CD14-positive monocyte (primary cell): ENCODE measurements around the gene SLC12A4. TPM values are rescaled to one million over a fixed set of nuclear protein-coding genes. Genes with fewer than 3 reads are reported as not detected.
A peak's percentile ranks its signal among the peaks of the same experiment; 100 is the strongest.

Source experiments
- DNase-seq, 3 donors: peaks; one replicate each; pipeline ENCODE4 v3.0.0-alpha.2; 2011 to 2022
- H2AFZ ChIP-seq: 2 replicates; pipeline ENCODE4 v1.6.0; 2012; ENCODE audit warnings: mild to moderate bottlenecking, low read depth, low read length, inconsistent platforms; ENCODE audit not compliant: insufficient read depth, poor library complexity, severe bottlenecking
- H3K27ac ChIP-seq, 2 donors: 1 replicate in 1 of 2; 2 replicates in 1 of 2; pipeline ENCODE4 v1.5.1; 2012 to 2013; ENCODE audit warnings: low read length in 2 of 2, control low read depth in 1 of 2, inconsistent platforms in 1 of 2, low read depth in 1 of 2, mild to moderate bottlenecking in 1 of 2
- H3K27me3 ChIP-seq, 2 donors: one replicate each; pipeline versions ENCODE4 v1.6.0 to v1.6.1; 2011 to 2013; ENCODE audit warnings: low read length in 2 of 2; ENCODE audit not compliant: control insufficient read depth in 2 of 2, insufficient read depth in 2 of 2
- H3K36me3 ChIP-seq, 2 donors: replicated peaks in 1 of 2; 1 replicate in 1 of 2; 2 replicates in 1 of 2; pipeline versions ENCODE4 v1.5.1 to v1.6.1; 2012 to 2013; ENCODE audit warnings: low read length in 2 of 2, control low read depth in 1 of 2, inconsistent platforms in 1 of 2, mild to moderate bottlenecking in 1 of 2; ENCODE audit not compliant: insufficient read depth in 2 of 2, control insufficient read depth in 1 of 2
- H3K4me1 ChIP-seq, 2 donors: 1 replicate in 1 of 2; 2 replicates in 1 of 2; pipeline versions ENCODE4 v1.5.1 to v1.6.1; 2012 to 2013; ENCODE audit warnings: low read length in 2 of 2, control low read depth in 1 of 2, inconsistent platforms in 1 of 2, mild to moderate bottlenecking in 1 of 2, moderate library complexity in 1 of 2; ENCODE audit not compliant: insufficient read depth in 2 of 2, control insufficient read depth in 1 of 2
- H3K4me2 ChIP-seq: replicated peaks from 2 replicates; pipeline ENCODE3; 2012; ENCODE audit warnings: low read length, moderate library complexity, mild to moderate bottlenecking; ENCODE audit not compliant: poor library complexity, severe bottlenecking; ENCODE audit errors: extremely low read depth
- H3K4me3 ChIP-seq, 3 experiments: fragments of 200-600 bp in 1 of 3; sonication (generic) in 1 of 3; replicated peaks in 1 of 3; 1 replicate in 2 of 3; 2 replicates in 1 of 3; pipeline ENCODE4 v1.5.1; 2011 to 2013; ENCODE audit warnings: low read length in 3 of 3, mild to moderate bottlenecking in 3 of 3, control low read depth in 2 of 3, low read depth in 2 of 3, inconsistent platforms in 1 of 3, moderate library complexity in 1 of 3
- H3K79me2 ChIP-seq: 2 replicates; pipeline ENCODE4 v1.6.0; 2012; ENCODE audit warnings: mild to moderate bottlenecking, control low read depth, inconsistent platforms, low read length, moderate library complexity; ENCODE audit not compliant: insufficient read depth
- H3K9ac ChIP-seq: 2 replicates; pipeline ENCODE4 v1.6.0; 2017; ENCODE audit warnings: low read length, mild to moderate bottlenecking; ENCODE audit not compliant: insufficient read depth, poor library complexity, severe bottlenecking
- H3K9me3 ChIP-seq, 2 donors: replicated peaks in 1 of 2; 1 replicate in 1 of 2; 2 replicates in 1 of 2; pipeline versions ENCODE4 v1.5.1 to v1.6.1; 2012 to 2013; ENCODE audit warnings: low read length in 2 of 2, control low read depth in 1 of 2; ENCODE audit not compliant: control insufficient read depth in 1 of 2, insufficient read depth in 1 of 2
- H4K20me1 ChIP-seq: 2 replicates; pipeline ENCODE4 v1.6.0; 2012; ENCODE audit warnings: mild to moderate bottlenecking, low read length, control low read depth, moderate library complexity; ENCODE audit not compliant: insufficient read depth
- H3K27ac Mint-ChIP-seq, 7 donors: one replicate each; pipeline ENCODE4 v1.8.0; 2020; ENCODE audit warnings: mild to moderate bottlenecking in 7 of 7, mixed read lengths in 7 of 7, moderate library complexity in 6 of 7, inconsistent platforms in 2 of 7
- H3K27me3 Mint-ChIP-seq, 3 donors: one replicate each; pipeline ENCODE4 v1.8.0; 2021 to 2022; ENCODE audit warnings: low read depth in 3 of 3, mild to moderate bottlenecking in 3 of 3, mixed read lengths in 3 of 3, moderate library complexity in 3 of 3, inconsistent platforms in 1 of 3
- H3K36me3 Mint-ChIP-seq, 2 donors: one replicate each; pipeline ENCODE4 v1.8.0; 2020; ENCODE audit warnings: mixed read lengths in 2 of 2, inconsistent platforms in 1 of 2, mild to moderate bottlenecking in 1 of 2
- H3K4me1 Mint-ChIP-seq: one replicate; pipeline ENCODE4 v1.8.0; 2020; ENCODE audit warnings: mild to moderate bottlenecking, mixed read lengths
- H3K4me3 Mint-ChIP-seq, 2 donors: one replicate each; pipeline ENCODE4 v1.8.0; 2020; ENCODE audit warnings: mild to moderate bottlenecking in 2 of 2, mixed read lengths in 2 of 2, moderate library complexity in 1 of 2
- H3K9me3 Mint-ChIP-seq, 7 donors: one replicate each; pipeline ENCODE4 v1.8.0; 2020 to 2022; ENCODE audit warnings: mixed read lengths in 7 of 7, mild to moderate bottlenecking in 6 of 7, moderate library complexity in 6 of 7, inconsistent platforms in 2 of 7
- CTCF ChIP-seq: fragments of 200-600 bp; IDR thresholded peaks from one replicate; pipeline ENCODE4 v1.8.0; 2022; ENCODE audit warnings: antibody characterized with exemption, mild to moderate bottlenecking
- whole genome bisulfite sequencing: methylation state at CpG from one replicate; pipeline ENCODE4 v1.1.5; 2013; ENCODE audit warnings: missing lambda C conversion rate; ENCODE audit not compliant: insufficient coverage; 5-methylcytosine and 5-hydroxymethylcytosine counted together
- intact Hi-C, 2 donors: fragments of 100-400 bp; cut with micrococcal nuclease; formaldehyde crosslinking; loops; one replicate each; pipeline versions ENCODE4 v1.15.0 to v1.15.1; 2023
- polyA plus RNA-seq, 3 donors: library from polyadenylated mRNA; depleted of rRNA in 1 of 3; unstranded in 2 of 3; stranded (reverse) in 1 of 3; fragments of 300-500 nt in 2 of 3; fragments of >200 nt in 1 of 3; fragmentation: Illumina TruSeq in 2 of 3; gene quantifications; 1 replicate in 2 of 3; 2 replicates in 1 of 3; pipeline ENCODE4 v1.2.3, GENCODE V29; 2012 to 2021

Gene SLC12A4
- polyA plus RNA-seq, 3 donors = 7.3 to 57.2 (median 7.7) TPM

- Histone ChIP-seq H3K79me2 (peaks cover 43% of the 10 kb centered on the region), H3K9me3 (no peaks in the 10 kb centered on the region), H3K4me2 (no peak overlapping the region), H3K9ac (no peak overlapping the region), H3K36me3 (peaks cover 51 to 79% of the 10 kb centered on the region in 2 donors), H3K27me3 (no peaks in the 10 kb centered on the region), H4K20me1 (peaks cover 80% of the 10 kb centered on the region), H3K4me3 (no peak overlapping the region), H3K27ac (no peak overlapping the region), H2AFZ (no peak overlapping the region), H3K4me1 (no peaks in the 10 kb centered on the region)
- intact Hi-C loops = no loop called here
- no peak for DNase-seq
- no peaks in the 10 kb centered on the region for H3K27me3 Mint-ChIP-seq
- no peaks in the 10 kb centered on the region for H3K9me3 Mint-ChIP-seq
- TF ChIP-seq CTCF = no peak
- WGBS = 94% methylated on average over 5 of the region's 7 CpGs
- H3K27ac Mint-ChIP-seq = peak overlapping the region in 5 of 7 donors; percentile 10 to 51 (median 21)
- peaks cover 6% of the 10 kb centered on the region for H3K4me1 Mint-ChIP-seq
- H3K36me3 Mint-ChIP-seq = peaks cover 65 to 83% of the 10 kb centered on the region in 2 donors
- H3K4me3 Mint-ChIP-seq = no peak overlapping the region
Observed at GRCh38 chr16:67914758-67915495, 53.5 kb downstream of the SLC12A4 start.

GRCh38 chr16:67910158-67910557 is 58.3 kb downstream of the SLC12A4 start:
- Histone ChIP-seq H4K20me1 (peaks cover 54% of the 10 kb centered on the region), H3K79me2 (peaks cover 3% of the 10 kb centered on the region), H2AFZ (no peak overlapping the region), H3K4me2 (no peak overlapping the region), H3K4me1 (no peaks in the 10 kb centered on the region), H3K4me3 (no peak overlapping the region), H3K36me3 (peaks cover 37 to 50% of the 10 kb centered on the region in 2 donors), H3K27ac (no peak overlapping the region), H3K27me3 (no peaks in the 10 kb centered on the region), H3K9ac (no peak overlapping the region), H3K9me3 (no peaks in the 10 kb centered on the region)
- H3K27me3 Mint-ChIP-seq = peaks cover 0 to 2% (median 0%) of the 10 kb centered on the region in 3 donors
- H3K9me3 Mint-ChIP-seq = peaks cover 0 to 3% (median 0%) of the 10 kb centered on the region in 7 donors
- intact Hi-C loops = no loop called here
- H3K4me1 Mint-ChIP-seq = peaks cover 2% of the 10 kb centered on the region
- no peak for DNase-seq
- H3K36me3 Mint-ChIP-seq = peaks cover 41 to 61% of the 10 kb centered on the region in 2 donors
- no peak overlapping the region for H3K4me3 Mint-ChIP-seq
- 50% methylated on average over 2 of the region's 2 CpGs for WGBS
- peak overlapping the region in 1 of 7 donors; percentile 16 for H3K27ac Mint-ChIP-seq
- no peak for TF ChIP-seq CTCF
